SK-N-SH (cell line): ENCODE measurements around the gene PSMA6. TPM values are rescaled to one million over a fixed set of nuclear protein-coding genes. Genes with fewer than 3 reads are reported as not detected.
A peak's percentile ranks its signal among the peaks of the same experiment; 100 is the strongest.
"Not testable (repeated sequence)": the region's sequence is repeated elsewhere in the genome, so short reads cannot be mapped to it uniquely, and the experiment has no call there.

Experiments
- CTCF ChIA-PET: fragments of 300-600, 350-600 bp; formaldehyde crosslinking; extraction: SDS; loops from one replicate; lab custom pipeline; 2021; lab: Yijun Ruan, JAX
- POLR2A ChIA-PET: fragments of 350-600 bp; sonication (Branson Sonifier 250); formaldehyde crosslinking; extraction: SDS; loops from one replicate; lab custom pipeline; 2020; ENCODE audit warnings: antibody characterized with exemption, inconsistent platforms; lab: Yijun Ruan, JAX
- DNase-seq: peaks from one replicate; pipeline ENCODE4 v3.0.0; 2012
- H2AFZ ChIP-seq: fragments of 200-600 bp; sonication (generic); 2 replicates; pipeline ENCODE4 v1.8.1; 2016; ENCODE audit warnings: antibody characterized with exemption, mild to moderate bottlenecking, low read depth
- H3F3A ChIP-seq: fragments of 200-600 bp; sonication (generic); replicated peaks from 2 replicates; pipeline ENCODE3; 2016; ENCODE audit warnings: antibody characterized with exemption, mild to moderate bottlenecking; ENCODE audit not compliant: insufficient read depth
- H3K27ac ChIP-seq, 2 experiments: fragments of 200-500 bp in 1 of 2; fragments of 200-600 bp in 1 of 2; sonication (Bioruptor generic) in 1 of 2; sonication (generic), shearing (Covaris generic) in 1 of 2; 2 replicates each; pipeline versions ENCODE4 v1.5.1 to v1.6.1; 2014 to 2016; ENCODE audit warnings: low read depth in 2 of 2, inconsistent platforms in 1 of 2, low read length in 1 of 2, mild to moderate bottlenecking in 1 of 2, mixed read lengths in 1 of 2
- H3K27me3 ChIP-seq: fragments of 200-600 bp; sonication (generic), shearing (Covaris generic); 2 replicates; pipeline ENCODE4 v1.6.1; 2016; ENCODE audit warnings: mixed run types; ENCODE audit not compliant: insufficient read depth
- H3K36me3 ChIP-seq, 2 experiments: fragments of 200-500 bp in 1 of 2; fragments of 200-600 bp in 1 of 2; sonication (Bioruptor generic) in 1 of 2; sonication (generic) in 1 of 2; replicated peaks in 1 of 2; 2 replicates each; pipeline versions ENCODE3 to v1.5.1; 2014 to 2016; ENCODE audit warnings: low read length in 1 of 2, mild to moderate bottlenecking in 1 of 2; ENCODE audit not compliant: insufficient read depth in 2 of 2, control insufficient read depth in 1 of 2
- H3K4me1 ChIP-seq, 2 experiments: fragments of 200-500 bp in 1 of 2; fragments of 200-600 bp in 1 of 2; sonication (Bioruptor generic) in 1 of 2; sonication (generic), shearing (Covaris generic) in 1 of 2; 2 replicates each; pipeline versions ENCODE4 v1.5.1 to v1.6.1; 2014 to 2016; ENCODE audit warnings: low read depth in 1 of 2, low read length in 1 of 2, mixed run types in 1 of 2; ENCODE audit not compliant: insufficient read depth in 2 of 2, control insufficient read depth in 1 of 2
- H3K4me2 ChIP-seq: fragments of 200-600 bp; sonication (generic), shearing (Covaris generic); 2 replicates; pipeline ENCODE4 v1.6.1; 2017; ENCODE audit warnings: mixed run types
- H3K4me3 ChIP-seq, 2 experiments: fragments of 200-500 bp in 1 of 2; fragments of 200-600 bp in 1 of 2; sonication (Bioruptor generic) in 1 of 2; sonication (generic), shearing (Covaris generic) in 1 of 2; 2 replicates each; pipeline versions ENCODE4 v1.5.1 to v1.8.1; 2014 to 2016; ENCODE audit warnings: low read depth in 2 of 2, inconsistent platforms in 1 of 2, low read length in 1 of 2, mild to moderate bottlenecking in 1 of 2, mixed read lengths in 1 of 2, moderate library complexity in 1 of 2
- H3K79me2 ChIP-seq: fragments of 200-600 bp; sonication (generic); 2 replicates; pipeline ENCODE4 v1.8.1; 2017; ENCODE audit warnings: mild to moderate bottlenecking; ENCODE audit not compliant: insufficient read depth
- H3K9ac ChIP-seq: fragments of 200-600 bp; sonication (generic); 2 replicates; pipeline ENCODE4 v1.6.1; 2017; ENCODE audit warnings: mixed run types
- H3K9me2 ChIP-seq: fragments of 200-600 bp; sonication (generic); 2 replicates; pipeline ENCODE4 v1.6.1; 2017; ENCODE audit warnings: mixed run types
- H3K9me3 ChIP-seq: fragments of 200-600 bp; sonication (generic); 2 replicates; pipeline ENCODE4 v1.6.1; 2017; ENCODE audit warnings: mixed run types, mild to moderate bottlenecking, moderate library complexity
- H4K20me1 ChIP-seq: fragments of 200-600 bp; sonication (generic); 2 replicates; pipeline ENCODE4 v1.6.1; 2017; ENCODE audit warnings: mild to moderate bottlenecking, mixed run types; ENCODE audit not compliant: insufficient read depth
- ELF1 ChIP-seq: IDR thresholded peaks from 2 replicates; pipeline ENCODE4 v1.4.0; 2012
- EZH2phosphoT487 ChIP-seq: fragments of 200-600 bp; sonication (generic); IDR thresholded peaks from 2 replicates; pipeline ENCODE4 v1.6.1; 2017; ENCODE audit warnings: low read depth, mixed run types, mild to moderate bottlenecking, antibody characterized with exemption, moderate library complexity, borderline replicate concordance
- NFIC ChIP-seq: IDR thresholded peaks from 2 replicates; pipeline ENCODE4 v1.4.0; 2012; ENCODE audit warnings: borderline replicate concordance
- RAD21 ChIP-seq: IDR thresholded peaks from 2 replicates; pipeline ENCODE4 v1.6.1; 2012; ENCODE audit warnings: mild to moderate bottlenecking, low read length
- RCOR1 ChIP-seq: fragments of 150-350 bp; IDR thresholded peaks from 2 replicates; pipeline ENCODE4 v1.6.1; 2017; ENCODE audit warnings: antibody characterized with exemption, low read length
- SIN3A ChIP-seq: IDR thresholded peaks from 2 replicates; pipeline ENCODE4 v1.6.1; 2012; ENCODE audit warnings: low read depth, mild to moderate bottlenecking, low read length, moderate library complexity, borderline replicate concordance
- SMC3 ChIP-seq: IDR thresholded peaks from 2 replicates; pipeline ENCODE4 v1.6.1; 2012; ENCODE audit warnings: low read depth, low read length, improper control_type of control experiment
- WGBS: methylation state at CpG from one replicate; pipeline ENCODE4 v1.1.6; 2017; ENCODE audit warnings: low lambda C conversion rate; 5-methylcytosine and 5-hydroxymethylcytosine counted together
- polyA plus RNA-seq, 3 experiments: library from polyadenylated mRNA; depleted of rRNA; stranded (reverse); fragments of >200 nt; gene quantifications; 2 replicates each; pipeline ENCODE4 v1.2.3, GENCODE V29; 2012
- TF ChIP-seq, protein P1 (sequence below): IDR thresholded peaks from 2 replicates; pipeline ENCODE4 v1.4.0; 2012; ENCODE audit warnings: low read depth, borderline replicate concordance
- TF ChIP-seq, protein P2 (sequence below): IDR thresholded peaks from 2 replicates; pipeline ENCODE4 v1.4.0; 2012; ENCODE audit warnings: low read depth, borderline replicate concordance

Gene PSMA6
- polyA plus RNA-seq, 1 of the 3 experiments (the other 2 are of a cell fraction), result 174 TPM

DNA sequence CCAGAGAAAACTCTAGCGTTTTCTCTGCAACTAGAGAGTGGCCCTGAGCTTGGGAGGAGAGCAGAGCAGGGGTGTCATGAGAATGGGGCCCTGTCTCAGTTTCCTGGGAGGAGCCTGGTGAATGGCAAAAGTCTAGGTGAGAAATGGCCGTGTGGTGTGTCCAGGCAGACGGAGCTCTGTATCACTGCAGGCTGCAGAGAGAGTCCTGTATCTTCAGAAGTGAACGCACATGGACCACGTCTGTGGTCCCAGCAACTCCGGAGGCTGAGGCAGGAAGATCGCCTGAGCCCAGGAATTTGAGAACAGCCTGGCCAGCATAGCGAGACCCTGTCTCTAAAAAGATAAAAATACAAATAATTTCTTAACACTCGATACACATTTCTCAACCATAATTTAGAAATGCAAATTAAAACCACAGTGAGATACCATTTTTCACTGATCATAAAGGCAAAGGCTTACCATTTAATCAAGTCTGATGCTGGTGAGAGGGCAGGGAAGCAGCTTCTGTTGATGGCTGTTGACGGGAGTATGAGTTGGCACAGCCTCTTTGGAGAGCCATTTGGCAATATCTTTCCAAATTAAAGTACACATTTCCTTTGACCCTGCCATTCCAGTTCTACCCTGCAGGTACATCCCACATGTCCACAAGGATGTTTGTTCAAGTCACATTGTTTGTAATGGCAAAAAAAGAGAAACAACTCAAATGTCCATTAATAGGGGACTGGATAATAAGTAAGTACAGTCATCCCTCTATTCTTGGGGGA lies 61.4 kb downstream of the PSMA6 start (continued):
- TF ChIP-seq, protein P1, sequence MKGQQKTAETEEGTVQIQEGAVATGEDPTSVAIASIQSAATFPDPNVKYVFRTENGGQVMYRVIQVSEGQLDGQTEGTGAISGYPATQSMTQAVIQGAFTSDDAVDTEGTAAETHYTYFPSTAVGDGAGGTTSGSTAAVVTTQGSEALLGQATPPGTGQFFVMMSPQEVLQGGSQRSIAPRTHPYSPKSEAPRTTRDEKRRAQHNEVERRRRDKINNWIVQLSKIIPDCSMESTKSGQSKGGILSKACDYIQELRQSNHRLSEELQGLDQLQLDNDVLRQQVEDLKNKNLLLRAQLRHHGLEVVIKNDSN, result no peak

DNA sequence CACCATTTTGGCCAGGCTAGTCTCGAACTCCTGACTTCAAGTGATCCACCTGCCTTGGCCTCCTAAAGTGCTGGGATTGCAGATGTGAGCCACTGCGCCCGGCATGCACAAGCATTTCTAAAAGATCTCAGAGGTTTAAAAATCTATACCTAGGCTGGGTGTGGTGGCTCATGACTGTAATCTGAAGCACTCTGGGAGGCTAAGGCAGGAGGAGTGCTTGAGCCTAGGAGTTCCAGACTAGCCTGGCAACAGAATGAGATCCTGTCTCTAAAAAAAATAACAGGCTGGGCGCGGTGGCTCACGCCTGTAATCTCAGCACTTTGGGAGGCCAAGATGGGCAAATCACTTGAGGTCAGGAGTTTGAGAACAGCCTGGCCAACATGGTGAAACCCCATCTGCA lies 63.1 kb downstream of the PSMA6 start:
- WGBS, result 98% methylated on average over 6 of the region's 6 CpGs
- DNase-seq, H3F3A ChIP-seq, H3K9me3 ChIP-seq, H3K4me1 ChIP-seq, POLR2A ChIA-PET, H3K79me2 ChIP-seq, H2AFZ ChIP-seq, H3K27me3 ChIP-seq, H3K9ac ChIP-seq, H3K4me2 ChIP-seq, H4K20me1 ChIP-seq, H3K36me3 ChIP-seq, H3K9me2 ChIP-seq, H3K4me3 ChIP-seq, H3K27ac ChIP-seq, CTCF ChIA-PET: not testable (repeated sequence)

DNA sequence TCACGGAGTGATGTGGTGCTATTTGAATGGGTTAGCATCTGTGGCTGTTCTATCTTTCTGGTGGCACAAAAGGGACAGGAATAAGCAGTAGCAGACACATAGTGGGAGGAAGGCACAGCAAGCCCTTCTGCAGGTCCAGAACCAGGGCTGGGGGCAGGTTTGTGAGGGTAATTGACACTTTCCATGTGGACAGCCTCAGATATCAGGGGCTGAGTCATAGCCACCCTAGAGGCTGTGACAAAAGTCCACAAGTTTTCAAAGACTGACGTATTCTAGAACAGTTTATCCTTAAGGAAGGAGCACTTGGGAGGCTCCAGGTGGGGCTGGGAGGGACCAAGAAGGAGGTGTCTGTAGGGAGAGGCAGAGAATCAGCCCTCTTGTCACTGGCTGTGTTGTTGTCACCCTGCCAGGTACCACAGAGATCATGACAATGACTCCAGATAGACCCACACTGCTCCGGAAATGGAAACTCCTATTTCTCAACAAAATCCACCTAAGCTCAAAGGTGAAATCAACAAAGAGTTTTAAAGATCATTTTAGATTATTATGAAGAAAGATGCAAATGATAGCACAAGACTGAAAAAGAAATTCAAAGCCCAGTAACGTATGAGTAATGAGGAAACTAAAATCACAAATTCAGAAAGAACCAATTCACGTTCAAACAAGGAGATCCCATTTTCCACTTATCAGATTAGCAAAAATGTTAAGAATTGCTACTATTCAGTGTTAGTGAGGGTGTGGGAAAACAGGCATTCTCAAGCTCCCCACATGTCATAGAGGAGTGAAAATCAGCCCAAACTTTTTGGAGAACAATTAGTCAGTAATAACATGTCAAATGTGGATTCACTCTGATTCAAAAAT lies 64.0 kb downstream of the PSMA6 start:
- 42% methylated on average over 5 of the region's 5 CpGs for WGBS
- ChIA-PET POLR2A (no interaction called here), CTCF (no interaction called here)
- Histone ChIP-seq H3K9me2 (no peaks in the 10 kb centered on the region), H3K79me2 (no peaks in the 10 kb centered on the region), H3K4me3 (no peak overlapping the region), H3K4me2 (no peak overlapping the region), H2AFZ (peak overlapping the region; percentile 5; the same call in 1 of the 2 replicates), H3K27ac (no peak overlapping the region), H3F3A (no peaks in the 10 kb centered on the region), H4K20me1 (no peaks in the 10 kb centered on the region), H3K9ac (no peak overlapping the region), H3K9me3 (no peaks in the 10 kb centered on the region)
- TF ChIP-seq RCOR1, result no peak
- no peak for TF ChIP-seq SIN3A
- no peak for TF ChIP-seq ELF1
- TF ChIP-seq EZH2phosphoT487, result no peak
- no peak for TF ChIP-seq NFIC
- no peak for TF ChIP-seq RAD21
- TF ChIP-seq, protein P2, sequence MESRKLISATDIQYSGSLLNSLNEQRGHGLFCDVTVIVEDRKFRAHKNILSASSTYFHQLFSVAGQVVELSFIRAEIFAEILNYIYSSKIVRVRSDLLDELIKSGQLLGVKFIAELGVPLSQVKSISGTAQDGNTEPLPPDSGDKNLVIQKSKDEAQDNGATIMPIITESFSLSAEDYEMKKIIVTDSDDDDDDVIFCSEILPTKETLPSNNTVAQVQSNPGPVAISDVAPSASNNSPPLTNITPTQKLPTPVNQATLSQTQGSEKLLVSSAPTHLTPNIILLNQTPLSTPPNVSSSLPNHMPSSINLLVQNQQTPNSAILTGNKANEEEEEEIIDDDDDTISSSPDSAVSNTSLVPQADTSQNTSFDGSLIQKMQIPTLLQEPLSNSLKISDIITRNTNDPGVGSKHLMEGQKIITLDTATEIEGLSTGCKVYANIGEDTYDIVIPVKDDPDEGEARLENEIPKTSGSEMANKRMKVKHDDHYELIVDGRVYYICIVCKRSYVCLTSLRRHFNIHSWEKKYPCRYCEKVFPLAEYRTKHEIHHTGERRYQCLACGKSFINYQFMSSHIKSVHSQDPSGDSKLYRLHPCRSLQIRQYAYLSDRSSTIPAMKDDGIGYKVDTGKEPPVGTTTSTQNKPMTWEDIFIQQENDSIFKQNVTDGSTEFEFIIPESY, result no peak
- TF ChIP-seq SMC3, result no peak
- TF ChIP-seq, protein P1, result no peak
- TF ChIP-seq, all 33 proteins: peak for 0
- Histone ChIP-seq H3K27me3 (no peaks in the 10 kb centered on the region), H3K4me1 (peaks cover 0 to 10% of the 10 kb centered on the region in 2 experiments; a peak in 2 of 4 replicates), H3K36me3 (no peaks in the 10 kb centered on the region)
- DNase-seq, result no peak

DNA sequence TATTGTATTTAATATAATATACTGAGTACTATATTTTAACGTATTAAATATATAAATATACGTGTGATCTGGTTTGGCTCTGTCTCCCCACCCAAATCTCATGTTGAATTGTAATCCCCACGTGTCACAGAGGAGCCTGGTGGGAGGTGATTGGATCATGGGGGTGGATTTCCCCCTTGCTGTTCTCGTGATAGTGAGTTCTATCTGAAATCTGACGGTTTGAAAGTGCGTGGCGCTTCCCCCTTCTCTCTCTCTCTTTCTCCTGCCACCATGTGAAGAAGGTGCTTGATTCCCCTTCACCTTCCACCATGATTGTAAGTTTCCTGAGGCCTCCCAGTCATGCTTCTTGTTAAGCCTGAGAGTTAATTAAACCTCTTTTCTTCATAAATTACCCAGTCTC lies 67.5 kb downstream of the PSMA6 start:
- H3K9me2 ChIP-seq, CTCF ChIA-PET, H3K79me2 ChIP-seq, H3K4me3 ChIP-seq, POLR2A ChIA-PET, H3K27ac ChIP-seq, H2AFZ ChIP-seq, H3K4me1 ChIP-seq, DNase-seq, H3K9me3 ChIP-seq, H3K4me2 ChIP-seq, H3K36me3 ChIP-seq, H3F3A ChIP-seq, H3K27me3 ChIP-seq, H3K9ac ChIP-seq, H4K20me1 ChIP-seq: not testable (repeated sequence)
- 88% methylated on average over 7 of the region's 7 CpGs for WGBS
